Tibial nerve (tissue), 3 donors: ENCODE measurements around the gene CYB561D2.

Source experiments
- CTCF ChIP-seq, 5 experiments: fragments of 200-600 bp in 3 of 5; fragments of 450-650 bp in 2 of 5; sonication (generic) in 3 of 5; IDR thresholded peaks; one replicate each; pipeline ENCODE4 v1.5.1; 2016 to 2019; ENCODE audit warnings: antibody characterized with exemption in 5 of 5, mild to moderate bottlenecking in 3 of 5, moderate library complexity in 2 of 5
- POLR2A ChIP-seq, 2 donors: fragments of 450-650 bp; IDR thresholded peaks; one replicate each; pipeline ENCODE4 v1.6.1; 2017; ENCODE audit warnings: antibody characterized with exemption in 2 of 2, mild to moderate bottlenecking in 2 of 2, moderate library complexity in 2 of 2

DNA sequence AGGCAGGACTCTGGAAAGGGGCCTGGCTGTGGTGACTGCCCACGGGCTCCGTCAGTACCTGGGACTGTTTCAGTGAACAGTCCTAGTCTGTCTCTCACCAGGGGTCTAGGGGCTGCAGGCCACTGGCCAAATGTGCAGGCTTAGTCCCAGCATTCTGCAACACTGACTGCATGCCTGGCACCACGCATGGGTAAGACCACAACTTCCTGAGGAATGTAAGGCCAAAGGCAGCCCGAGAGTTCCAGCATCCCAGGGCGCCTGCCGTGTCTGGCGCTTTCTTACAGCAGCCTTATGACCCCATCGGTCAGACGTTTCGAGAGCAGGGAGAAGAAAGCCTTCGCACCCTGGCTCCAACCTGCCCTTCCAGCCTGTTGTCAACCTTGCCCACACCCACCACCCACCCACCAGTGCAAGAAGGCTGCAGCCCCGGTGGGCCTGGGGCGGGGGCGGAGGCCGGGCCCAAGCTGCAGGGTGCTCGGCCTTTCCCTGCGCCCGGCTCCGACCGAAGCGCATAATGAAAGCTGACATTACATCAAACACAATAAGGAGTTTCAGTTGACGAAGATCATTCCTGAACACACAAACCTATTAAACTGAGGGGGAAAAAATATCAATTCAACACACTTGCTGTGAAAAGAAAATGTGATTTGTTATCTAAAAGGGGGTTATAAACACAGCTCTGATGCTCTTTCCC lies 38.2 kb downstream of the CYB561D2 start:
- TF ChIP-seq CTCF (IDR thresholded peaks at IDR 0.05) (no peak), POLR2A (IDR thresholded peaks at IDR 0.05) (no peak)
